HS-27A (cell line): ENCODE results near the gene ARF4.
"Not testable (repeated sequence)": the region's sequence is repeated elsewhere in the genome, so short reads cannot be mapped to it uniquely, and the experiment has no call there.

Experiments used
- DNase-seq: peaks from one replicate; pipeline ENCODE4 v3.0.0-alpha.2; 2012; ENCODE audit warnings: low read depth, missing footprints

The ARF4 gene

GRCh38 chr3:57597127-57597923 lies at the start of gene ARF4:
TSS of gene ARF4 (minus strand) at chr3:57597344. CDS start at chr3:57597140, 204 bp downstream.
- DNase-seq = peak; percentile 98

- no peak for DNase-seq
These were observed 49.6 kb upstream of the ARF4 start for GRCh38 chr3:57646723-57647122.

- DNase-seq = no peak
These were observed 47.6 kb upstream of the ARF4 start for GRCh38 chr3:57644740-57645139.

- no peak for DNase-seq
These were observed 40.2 kb upstream of the ARF4 start for GRCh38 chr3:57637391-57637790.

GRCh38 chr3:57634259-57634658 lies 37.1 kb upstream of the ARF4 start:
- DNase-seq = not testable (repeated sequence)

GRCh38 chr3:57627976-57628375 lies 30.8 kb upstream of the ARF4 start:
- DNase-seq = no peak

- no peak for DNase-seq
These were observed 27.7 kb upstream of the ARF4 start for GRCh38 chr3:57624801-57625200.

- DNase-seq = no peak
These were observed 25.2 kb upstream of the ARF4 start for GRCh38 chr3:57622362-57622761.

- DNase-seq = no peak
These were observed 20.6 kb upstream of the ARF4 start for GRCh38 chr3:57617739-57618138.

- no peak for DNase-seq
These were observed 19.1 kb upstream of the ARF4 start for GRCh38 chr3:57616233-57616632.

GRCh38 chr3:57611870-57612269 lies 14.7 kb upstream of the ARF4 start:
- DNase-seq = not testable (repeated sequence)

GRCh38 chr3:57605683-57606082 lies 8.5 kb upstream of the ARF4 start:
- no peak for DNase-seq

- DNase-seq = no peak
These were observed 7.8 kb upstream of the ARF4 start for GRCh38 chr3:57604971-57605370.

GRCh38 chr3:57600195-57600594 lies 3.1 kb upstream of the ARF4 start:
- DNase-seq = no peak

GRCh38 chr3:57598765-57599360 lies 1.7 kb upstream of the ARF4 start:
- no peak for DNase-seq

- DNase-seq = peak; percentile 84
These were observed 533 bp downstream of the ARF4 start for GRCh38 chr3:57596495-57597126.

GRCh38 chr3:57594576-57594975 lies 2.6 kb downstream of the ARF4 start:
- DNase-seq = no peak

- no peak for DNase-seq
These were observed 3.0 kb downstream of the ARF4 start for GRCh38 chr3:57594144-57594543.

- no peak for DNase-seq
These were observed 4.8 kb downstream of the ARF4 start for GRCh38 chr3:57592306-57592705.

GRCh38 chr3:57587905-57588304 lies 9.2 kb downstream of the ARF4 start:
- DNase-seq = no peak

- DNase-seq = no peak
These were observed 10.4 kb downstream of the ARF4 start for GRCh38 chr3:57586778-57587177.

- no peak for DNase-seq
These were observed 13.6 kb downstream of the ARF4 start for GRCh38 chr3:57583544-57583943.

GRCh38 chr3:57582474-57583168 lies 14.5 kb downstream of the ARF4 start:
- no peak for DNase-seq
